Tibial nerve (tissue), 4 donors: Measurements from ENCODE around the gene GLIPR1L1. TPM values are rescaled to one million over a fixed set of nuclear protein-coding genes. Genes with fewer than 3 reads are reported as not detected.

Source experiments
- DNase-seq, 2 donors: peaks; one replicate each; pipeline ENCODE4 v3.0.0-alpha.2; 2019; ENCODE audit warnings: low spot score in 2 of 2
- H3K27ac ChIP-seq, 4 donors: fragments of 200-600 bp; sonication (generic) in 3 of 4; one replicate each; pipeline ENCODE4 v1.5.1; 2017 to 2019; ENCODE audit warnings: mild to moderate bottlenecking in 1 of 4
- H3K27me3 ChIP-seq, 2 donors: fragments of 200-600 bp; sonication (generic) in 1 of 2; one replicate each; pipeline versions ENCODE4 v1.5.1 to v1.6.0; 2017 to 2019
- H3K36me3 ChIP-seq, 3 donors: fragments of 200-600 bp; sonication (generic); one replicate each; pipeline ENCODE4 v1.5.1; 2018 to 2019
- H3K4me1 ChIP-seq, 4 donors: fragments of 200-600 bp; sonication (generic) in 3 of 4; one replicate each; pipeline ENCODE4 v1.5.1; 2017 to 2019
- H3K4me3 ChIP-seq, 4 donors: fragments of 200-600 bp; sonication (generic) in 3 of 4; one replicate each; pipeline ENCODE4 v1.5.1; 2017 to 2019; ENCODE audit warnings: mild to moderate bottlenecking in 1 of 4, moderate library complexity in 1 of 4
- H3K9me3 ChIP-seq, 4 donors: fragments of 200-600 bp; sonication (generic) in 3 of 4; one replicate each; pipeline ENCODE4 v1.5.1; 2017 to 2019
- CTCF ChIP-seq, 5 experiments: fragments of 200-600 bp in 3 of 5; fragments of 450-650 bp in 2 of 5; sonication (generic) in 3 of 5; IDR thresholded peaks; one replicate each; pipeline ENCODE4 v1.5.1; 2016 to 2019; ENCODE audit warnings: antibody characterized with exemption in 5 of 5, mild to moderate bottlenecking in 3 of 5, moderate library complexity in 2 of 5
- EP300 ChIP-seq, 2 donors: sonication (generic); formaldehyde crosslinking; IDR thresholded peaks; one replicate each; pipeline ENCODE4 v1.6.1; 2017; ENCODE audit warnings: antibody characterized with exemption in 2 of 2, mild to moderate bottlenecking in 1 of 2
- POLR2A ChIP-seq, 2 donors: fragments of 450-650 bp; IDR thresholded peaks; one replicate each; pipeline ENCODE4 v1.6.1; 2017; ENCODE audit warnings: antibody characterized with exemption in 2 of 2, mild to moderate bottlenecking in 2 of 2, moderate library complexity in 2 of 2
- WGBS, 2 donors: methylation state at CpG; one replicate each; pipeline ENCODE4 v1.1.5; 2018; 5-methylcytosine and 5-hydroxymethylcytosine counted together
- total RNA-seq, 4 donors: library from RNA; depleted of rRNA; stranded (reverse); fragments of >200 nt; gene quantifications; one replicate each; pipeline ENCODE4 v1.1.0, GENCODE V29; 2016

GLIPR1L1 gene
- total RNA-seq, 4 donors from 2014 or later = not detected

- DNase-seq = no peak
- Histone ChIP-seq H3K36me3 (peaks cover 0 to 10% (median 0%) of the 10 kb centered on the region in 3 donors), H3K4me1 (no peaks in the 10 kb centered on the region), H3K27ac (no peak overlapping the region), H3K4me3 (no peak overlapping the region), H3K9me3 (no peaks in the 10 kb centered on the region), H3K27me3 (no peaks in the 10 kb centered on the region)
- WGBS, 2 donors = 77 to 79% methylated on average over 3 of the region's 3 CpGs
- no peak for TF ChIP-seq POLR2A (IDR thresholded peaks at IDR 0.05)
- TF ChIP-seq EP300 (IDR thresholded peaks at IDR 0.05) = no peak
- TF ChIP-seq CTCF (IDR thresholded peaks at IDR 0.05) = no peak
Measured at GRCh38 chr12:75311369-75311768, 23.1 kb upstream of the GLIPR1L1 start.

GRCh38 chr12:75315518-75315917 is 19.0 kb upstream of the GLIPR1L1 start:
- TF ChIP-seq CTCF (IDR thresholded peaks at IDR 0.05) (no peak), EP300 (IDR thresholded peaks at IDR 0.05) (no peak), POLR2A (IDR thresholded peaks at IDR 0.05) (no peak)
- H3K9me3 ChIP-seq = no peaks in the 10 kb centered on the region
- H3K36me3 ChIP-seq = no peaks in the 10 kb centered on the region
- H3K4me3 ChIP-seq = no peak overlapping the region
- no peaks in the 10 kb centered on the region for H3K4me1 ChIP-seq
- no peak for DNase-seq
- H3K27ac ChIP-seq = no peak overlapping the region
- no peaks in the 10 kb centered on the region for H3K27me3 ChIP-seq

- no peaks in the 10 kb centered on the region for H3K9me3 ChIP-seq
- H3K4me3 ChIP-seq = no peak overlapping the region
- H3K4me1 ChIP-seq = no peaks in the 10 kb centered on the region
- no peak overlapping the region for H3K27ac ChIP-seq
- TF ChIP-seq CTCF (IDR thresholded peaks at IDR 0.05) (no peak), EP300 (IDR thresholded peaks at IDR 0.05) (no peak), POLR2A (IDR thresholded peaks at IDR 0.05) (no peak)
- H3K27me3 ChIP-seq = no peaks in the 10 kb centered on the region
- WGBS, 2 donors = 90 to 91% methylated on average over 3 of the region's 3 CpGs
- no peak for DNase-seq
- no peaks in the 10 kb centered on the region for H3K36me3 ChIP-seq
Measured at GRCh38 chr12:75317784-75318183, 16.7 kb upstream of the GLIPR1L1 start.

GRCh38 chr12:75322464-75322863 is 12.0 kb upstream of the GLIPR1L1 start:
- Histone ChIP-seq H3K4me1 (no peaks in the 10 kb centered on the region), H3K36me3 (no peaks in the 10 kb centered on the region), H3K27ac (no peak overlapping the region), H3K9me3 (no peaks in the 10 kb centered on the region), H3K4me3 (no peak overlapping the region), H3K27me3 (no peaks in the 10 kb centered on the region)
- no peak for TF ChIP-seq EP300 (IDR thresholded peaks at IDR 0.05)
- no peak for TF ChIP-seq CTCF (IDR thresholded peaks at IDR 0.05)
- no peak for TF ChIP-seq POLR2A (IDR thresholded peaks at IDR 0.05)
- 0% methylated on average over 1 of the region's 1 CpG for WGBS, 2 donors
- DNase-seq = no peak

GRCh38 chr12:75323663-75324062 is 10.8 kb upstream of the GLIPR1L1 start:
- Histone ChIP-seq H3K27me3 (no peaks in the 10 kb centered on the region), H3K27ac (no peak overlapping the region), H3K36me3 (no peaks in the 10 kb centered on the region), H3K4me3 (no peak overlapping the region), H3K4me1 (no peaks in the 10 kb centered on the region), H3K9me3 (no peaks in the 10 kb centered on the region)
- no peak for TF ChIP-seq EP300 (IDR thresholded peaks at IDR 0.05)
- no peak for TF ChIP-seq POLR2A (IDR thresholded peaks at IDR 0.05)
- no peak for TF ChIP-seq CTCF (IDR thresholded peaks at IDR 0.05)
- WGBS, 2 donors = 75 to 94% methylated on average over 3 of the region's 3 CpGs
- no peak for DNase-seq
